ENCODE data around the gene LMAN2. TPM values are rescaled to one million over a fixed set of nuclear protein-coding genes. Genes with fewer than 3 reads are reported as not detected.
"Not testable (repeated sequence)": the region's sequence is repeated elsewhere in the genome, so short reads cannot be mapped to it uniquely, and the experiment has no call there.

LMAN2 gene
- total and polyA plus RNA-seq, 9 donors, result 77.9 to 102 (median 85.4) TPM

DNA sequence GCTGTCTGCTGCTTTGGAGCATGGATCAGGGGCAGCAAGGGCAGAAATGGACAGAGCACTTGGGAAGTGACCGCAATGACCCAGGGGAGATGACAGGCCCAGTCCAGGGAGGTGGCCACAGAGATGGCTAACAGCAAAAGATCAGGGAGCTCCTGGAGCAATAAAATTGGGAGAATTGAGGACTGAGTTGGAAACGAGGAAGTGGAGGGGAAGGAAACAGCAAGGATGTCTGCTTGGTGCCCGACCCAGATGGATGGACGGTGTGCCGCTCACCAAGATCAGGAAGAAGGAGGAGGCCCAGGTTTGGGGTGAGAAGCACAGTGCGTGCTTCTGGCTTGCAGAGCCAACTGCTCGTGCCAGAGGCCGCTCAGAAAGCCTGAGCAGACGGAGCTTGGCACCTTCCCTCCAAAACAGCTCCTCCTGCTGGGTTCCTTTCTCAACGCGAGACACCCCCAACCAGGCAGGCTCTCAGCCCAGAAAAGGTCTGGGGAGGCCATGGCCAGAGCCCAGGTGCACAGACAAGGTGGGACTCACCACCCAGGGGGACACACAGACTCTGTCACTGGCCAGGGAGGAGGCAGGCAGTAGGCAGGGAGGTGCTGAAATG lies 31.1 kb upstream of the LMAN2 start:
- peaks cover 5% of the 10 kb centered on the region for H3K4me1 ChIP-seq (ENCODE audit: control insufficient read depth, insufficient read depth, low read length)
- 25% methylated on average over 11 of the region's 11 CpGs for WGBS (ENCODE audit: insufficient coverage)
- no peaks in the 10 kb centered on the region for H3K9me3 ChIP-seq (replicated peaks; ENCODE audit: control insufficient read depth, low read depth, low read length)
- no peaks in the 10 kb centered on the region for H3K36me3 ChIP-seq (ENCODE audit: control insufficient read depth, insufficient read depth, low read length)
- no peak overlapping the region for H3K4me3 ChIP-seq (ENCODE audit: low read length)
- peaks cover 20% of the 10 kb centered on the region for H3K27me3 ChIP-seq (ENCODE audit: control insufficient read depth, insufficient read depth, low read length)
- no peak overlapping the region for H3K27ac ChIP-seq (ENCODE audit: low read length)
- peak; percentile 67 for DNase-seq

GRCh38 chr5:177380805-177381126 lies 29.3 kb upstream of the LMAN2 start:
- peaks cover 5% of the 10 kb centered on the region for H3K4me1 ChIP-seq (ENCODE audit: control insufficient read depth, insufficient read depth, low read length)
- no peak overlapping the region for H3K4me3 ChIP-seq (ENCODE audit: low read length)
- DNase-seq, result no peak
- no peaks in the 10 kb centered on the region for H3K36me3 ChIP-seq (ENCODE audit: control insufficient read depth, insufficient read depth, low read length)
- H3K9me3 ChIP-seq (replicated peaks; ENCODE audit: control insufficient read depth, low read depth, low read length), result no peaks in the 10 kb centered on the region
- 83% methylated on average over 4 of the region's 6 CpGs for WGBS (ENCODE audit: insufficient coverage)
- no peak overlapping the region for H3K27ac ChIP-seq (ENCODE audit: low read length)
- H3K27me3 ChIP-seq (ENCODE audit: control insufficient read depth, insufficient read depth, low read length), result peaks cover 17% of the 10 kb centered on the region

- peaks cover 5% of the 10 kb centered on the region for H3K4me1 ChIP-seq (ENCODE audit: control insufficient read depth, insufficient read depth, low read length)
- H3K36me3 ChIP-seq (ENCODE audit: control insufficient read depth, insufficient read depth, low read length), result no peaks in the 10 kb centered on the region
- H3K27me3 ChIP-seq (ENCODE audit: control insufficient read depth, insufficient read depth, low read length), result peaks cover 7% of the 10 kb centered on the region
- no peak for DNase-seq
- H3K9me3 ChIP-seq (replicated peaks; ENCODE audit: control insufficient read depth, low read depth, low read length), result no peaks in the 10 kb centered on the region
- no peak overlapping the region for H3K4me3 ChIP-seq (ENCODE audit: low read length)
- H3K27ac ChIP-seq (ENCODE audit: low read length), result no peak overlapping the region
- WGBS (ENCODE audit: insufficient coverage), result 85% methylated on average over 10 of the region's 15 CpGs
Measured at GRCh38 chr5:177378884-177379883, 27.7 kb upstream of the LMAN2 start.

GRCh38 chr5:177377851-177378776 lies 26.6 kb upstream of the LMAN2 start:
- Histone ChIP-seq H3K4me1 (ENCODE audit: control insufficient read depth, insufficient read depth, low read length) (peaks cover 5% of the 10 kb centered on the region), H3K36me3 (ENCODE audit: control insufficient read depth, insufficient read depth, low read length) (no peaks in the 10 kb centered on the region), H3K4me3 (ENCODE audit: low read length) (no peak overlapping the region), H3K27ac (ENCODE audit: low read length) (no peak overlapping the region), H3K27me3 (ENCODE audit: control insufficient read depth, insufficient read depth, low read length) (peaks cover 3% of the 10 kb centered on the region), H3K9me3 (replicated peaks; ENCODE audit: control insufficient read depth, low read depth, low read length) (no peaks in the 10 kb centered on the region)
- no peak for DNase-seq
- WGBS (ENCODE audit: insufficient coverage), result 82% methylated on average over 8 of the region's 8 CpGs

DNA sequence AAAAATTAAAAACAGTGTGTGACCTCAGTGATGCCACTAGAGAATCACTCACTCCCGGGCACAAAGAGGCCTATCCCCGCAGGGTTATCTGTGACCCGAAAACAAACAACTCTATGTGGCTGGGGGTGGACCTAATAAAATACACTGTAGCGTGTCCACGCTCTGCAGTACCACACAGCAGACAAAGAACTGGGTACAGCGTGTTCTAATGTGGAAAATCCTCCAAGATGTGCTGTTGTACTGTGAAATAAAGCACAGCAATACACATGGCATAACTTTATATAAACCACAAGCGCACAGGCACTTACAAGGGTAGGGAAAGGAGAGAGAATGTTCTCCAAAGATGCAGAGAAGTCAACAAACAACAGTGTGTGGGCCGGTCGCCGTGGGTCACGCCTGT lies 24.6 kb upstream of the LMAN2 start:
- Histone ChIP-seq H3K27me3 (ENCODE audit: control insufficient read depth, insufficient read depth, low read length) (no peaks in the 10 kb centered on the region), H3K9me3 (replicated peaks; ENCODE audit: control insufficient read depth, low read depth, low read length) (no peaks in the 10 kb centered on the region), H3K4me1 (ENCODE audit: control insufficient read depth, insufficient read depth, low read length) (peaks cover 20% of the 10 kb centered on the region), H3K4me3 (ENCODE audit: low read length) (no peak overlapping the region), H3K36me3 (ENCODE audit: control insufficient read depth, insufficient read depth, low read length) (no peaks in the 10 kb centered on the region), H3K27ac (ENCODE audit: low read length) (no peak overlapping the region)
- DNase-seq, result no peak
- 83% methylated on average over 10 of the region's 11 CpGs for WGBS (ENCODE audit: insufficient coverage)

GRCh38 chr5:177375516-177375915 lies 24.0 kb upstream of the LMAN2 start:
- H3K36me3 ChIP-seq (ENCODE audit: control insufficient read depth, insufficient read depth, low read length); H3K9me3 ChIP-seq (replicated peaks; ENCODE audit: control insufficient read depth, low read depth, low read length): not testable (repeated sequence)
- WGBS (ENCODE audit: insufficient coverage), result no CpG with 5 or more reads among the region's 5 CpGs

GRCh38 chr5:177374211-177374610 lies 22.7 kb upstream of the LMAN2 start:
- no peaks in the 10 kb centered on the region for H3K36me3 ChIP-seq (ENCODE audit: control insufficient read depth, insufficient read depth, low read length)
- no peak overlapping the region for H3K4me3 ChIP-seq (ENCODE audit: low read length)
- H3K4me1 ChIP-seq (ENCODE audit: control insufficient read depth, insufficient read depth, low read length), result peaks cover 31% of the 10 kb centered on the region
- no peaks in the 10 kb centered on the region for H3K27me3 ChIP-seq (ENCODE audit: control insufficient read depth, insufficient read depth, low read length)
- H3K9me3 ChIP-seq (replicated peaks; ENCODE audit: control insufficient read depth, low read depth, low read length), result no peaks in the 10 kb centered on the region
- H3K27ac ChIP-seq (ENCODE audit: low read length), result no peak overlapping the region
- no peak for DNase-seq
- 60% methylated on average over 5 of the region's 5 CpGs for WGBS (ENCODE audit: insufficient coverage)

More at GRCh38 chr5:177375516-177375915, 24.0 kb upstream of the LMAN2 start:
- peaks cover 18% of the 10 kb centered on the region for H3K4me1 ChIP-seq (ENCODE audit: control insufficient read depth, insufficient read depth, low read length)
- not testable (repeated sequence) for H3K4me3 ChIP-seq (ENCODE audit: low read length); DNase-seq; H3K27me3 ChIP-seq (ENCODE audit: control insufficient read depth, insufficient read depth, low read length); H3K27ac ChIP-seq (ENCODE audit: low read length)

DNA sequence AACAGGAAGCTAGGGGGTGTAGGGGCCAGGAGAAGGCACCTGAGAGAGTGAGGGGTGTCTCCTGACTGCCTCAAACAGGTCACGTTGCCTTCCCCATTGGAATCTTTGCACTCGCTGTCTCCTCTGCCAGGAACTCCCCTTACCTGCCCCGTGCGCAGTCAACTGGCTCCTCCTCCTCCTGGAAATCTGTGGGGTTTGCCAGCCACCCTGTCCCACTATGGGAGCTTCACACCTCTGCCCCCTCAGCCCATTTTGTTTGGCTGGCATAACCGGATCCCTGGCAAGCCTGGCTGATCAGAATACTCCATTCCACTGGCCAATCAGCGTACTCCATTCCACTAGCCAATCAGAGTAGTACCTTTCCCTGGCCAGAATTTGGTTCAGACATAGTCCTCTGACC lies 22.3 kb upstream of the LMAN2 start:
- Histone ChIP-seq H3K27ac (ENCODE audit: low read length) (no peak overlapping the region), H3K9me3 (replicated peaks; ENCODE audit: control insufficient read depth, low read depth, low read length) (no peaks in the 10 kb centered on the region), H3K4me1 (ENCODE audit: control insufficient read depth, insufficient read depth, low read length) (peaks cover 33% of the 10 kb centered on the region), H3K27me3 (ENCODE audit: control insufficient read depth, insufficient read depth, low read length) (no peaks in the 10 kb centered on the region), H3K4me3 (ENCODE audit: low read length) (no peak overlapping the region), H3K36me3 (ENCODE audit: control insufficient read depth, insufficient read depth, low read length) (no peaks in the 10 kb centered on the region)
- WGBS (ENCODE audit: insufficient coverage), result 55% methylated on average over 6 of the region's 6 CpGs
- DNase-seq, result no peak

DNA sequence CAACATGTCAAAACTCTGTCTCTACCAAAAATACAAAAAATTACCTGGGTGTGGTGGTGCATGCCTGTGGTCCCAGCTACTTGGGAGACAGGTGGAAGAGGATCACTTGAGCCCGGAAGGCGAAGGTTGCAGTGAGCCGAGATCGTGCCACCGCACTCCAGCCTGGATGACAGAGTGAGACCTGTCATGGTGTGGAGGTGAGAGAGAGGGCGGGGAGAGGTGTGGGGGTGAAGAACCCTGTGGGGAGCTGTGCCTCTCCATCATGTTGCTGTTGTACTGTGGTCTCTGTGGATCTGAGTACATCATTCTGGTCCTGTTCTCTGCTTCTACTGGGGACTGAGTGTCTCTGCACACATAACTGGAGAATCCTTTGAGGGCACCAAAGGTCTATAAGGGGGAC lies 21.4 kb upstream of the LMAN2 start:
- no peak for DNase-seq
- Histone ChIP-seq H3K4me1 (ENCODE audit: control insufficient read depth, insufficient read depth, low read length) (peaks cover 41% of the 10 kb centered on the region), H3K27ac (ENCODE audit: low read length) (no peak overlapping the region), H3K36me3 (ENCODE audit: control insufficient read depth, insufficient read depth, low read length) (no peaks in the 10 kb centered on the region), H3K27me3 (ENCODE audit: control insufficient read depth, insufficient read depth, low read length) (no peaks in the 10 kb centered on the region), H3K9me3 (replicated peaks; ENCODE audit: control insufficient read depth, low read depth, low read length) (no peaks in the 10 kb centered on the region), H3K4me3 (ENCODE audit: low read length) (no peak overlapping the region)
- WGBS (ENCODE audit: insufficient coverage), result 87% methylated on average over 5 of the region's 6 CpGs

Data from muscle of leg (tissue), 11 donors.